ENCODE measurements around the gene NR2C2. TPM values are rescaled to one million over a fixed set of nuclear protein-coding genes. Genes with fewer than 3 reads are reported as not detected.

Gene NR2C2
- total RNA-seq, 2 donors from 2014 or later = 51.8 to 70.7 TPM

- Mint-ChIP-seq H3K9me3 (no peaks in the 10 kb centered on the region), H3K36me3 (no peaks in the 10 kb centered on the region), H3K27ac (peak overlapping the region in 1 of 2 donors; percentile 5)
- no peak for ATAC-seq
- no peak for DNase-seq (ENCODE audit: low spot score in 2 of 2)
These were observed 82.2 kb downstream of the NR2C2 start for GRCh38 chr3:15029625-15030024.

GRCh38 chr3:15032650-15033049 lies 85.3 kb downstream of the NR2C2 start:
- Mint-ChIP-seq H3K36me3 (no peaks in the 10 kb centered on the region), H3K9me3 (no peaks in the 10 kb centered on the region), H3K27ac (no peak overlapping the region)
- no peak for ATAC-seq
- no peak for DNase-seq (ENCODE audit: low spot score in 2 of 2)

- no peaks in the 10 kb centered on the region for H3K9me3 Mint-ChIP-seq
- H3K27ac Mint-ChIP-seq = no peak overlapping the region
- H3K36me3 Mint-ChIP-seq = no peaks in the 10 kb centered on the region
- DNase-seq (ENCODE audit: low spot score in 2 of 2) = no peak
- no peak for ATAC-seq
These were observed 85.7 kb downstream of the NR2C2 start for GRCh38 chr3:15033103-15033502.

GRCh38 chr3:15038306-15038705 lies 90.9 kb downstream of the NR2C2 start:
- no peaks in the 10 kb centered on the region for H3K9me3 Mint-ChIP-seq
- H3K27ac Mint-ChIP-seq = no peak overlapping the region
- no peak for ATAC-seq
- no peaks in the 10 kb centered on the region for H3K36me3 Mint-ChIP-seq
- no peak for DNase-seq (ENCODE audit: low spot score in 2 of 2)

GRCh38 chr3:15040844-15041243 lies 93.5 kb downstream of the NR2C2 start:
- ATAC-seq (no peak), DNase-seq (ENCODE audit: low spot score in 2 of 2) (no peak)
- Mint-ChIP-seq H3K36me3 (peaks cover 9 to 14% of the 10 kb centered on the region in 2 donors), H3K27ac (peak overlapping the region; percentile 34 to 47), H3K9me3 (no peaks in the 10 kb centered on the region)

- Mint-ChIP-seq H3K27ac (peak overlapping the region in 1 of 2 donors; percentile 47), H3K36me3 (peaks cover 9 to 24% of the 10 kb centered on the region in 2 donors)
These were observed 94.6 kb downstream of the NR2C2 start for GRCh38 chr3:15041950-15042349.

DNA sequence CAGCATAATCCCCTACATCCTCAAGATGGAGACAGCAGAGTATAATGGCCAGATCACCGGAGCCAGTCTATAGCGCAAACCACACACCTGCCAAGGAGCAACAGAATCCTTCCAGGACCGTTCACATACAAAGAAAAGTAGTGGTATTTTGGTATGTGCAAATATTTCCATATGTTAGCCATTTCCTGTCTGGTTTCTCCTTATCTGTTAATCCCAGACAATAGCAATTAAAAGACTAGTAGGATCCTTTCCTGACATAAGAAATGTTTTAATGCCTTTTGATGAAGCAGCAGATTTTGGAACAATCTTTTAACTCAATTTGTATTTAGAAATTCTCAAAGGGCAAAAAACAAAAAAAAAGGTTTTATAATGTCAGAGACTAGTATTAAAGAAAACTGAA lies 95.6 kb downstream of the NR2C2 start:
- H3K27ac Mint-ChIP-seq = peak overlapping the region in 1 of 2 donors; percentile 88
- H3K36me3 Mint-ChIP-seq = peaks cover 9 to 27% of the 10 kb centered on the region in 2 donors
- H3K9me3 Mint-ChIP-seq = no peaks in the 10 kb centered on the region
- DNase-seq (ENCODE audit: low spot score in 2 of 2) = no peak
- no peak for ATAC-seq

More at GRCh38 chr3:15041950-15042349, 94.6 kb downstream of the NR2C2 start:
- no peak for ATAC-seq
- DNase-seq (ENCODE audit: low spot score in 2 of 2) = no peak
- no peaks in the 10 kb centered on the region for H3K9me3 Mint-ChIP-seq

GRCh38 chr3:15043408-15044171 lies 96.2 kb downstream of the NR2C2 start:
- DNase-seq (ENCODE audit: low spot score in 2 of 2) (no peak), ATAC-seq (no peak)
- peak overlapping the region in 1 of 2 donors; percentile 76 for H3K27ac Mint-ChIP-seq
- peaks cover 9 to 27% of the 10 kb centered on the region in 2 donors for H3K36me3 Mint-ChIP-seq
- no peaks in the 10 kb centered on the region for H3K9me3 Mint-ChIP-seq

- H3K27ac Mint-ChIP-seq = peak overlapping the region; percentile 76 to 95
- ATAC-seq (no peak), DNase-seq (ENCODE audit: low spot score in 2 of 2) (no peak)
- H3K9me3 Mint-ChIP-seq = no peaks in the 10 kb centered on the region
- H3K36me3 Mint-ChIP-seq = peaks cover 9 to 27% of the 10 kb centered on the region in 2 donors
These were observed 96.9 kb downstream of the NR2C2 start for GRCh38 chr3:15044326-15044725.

DNA sequence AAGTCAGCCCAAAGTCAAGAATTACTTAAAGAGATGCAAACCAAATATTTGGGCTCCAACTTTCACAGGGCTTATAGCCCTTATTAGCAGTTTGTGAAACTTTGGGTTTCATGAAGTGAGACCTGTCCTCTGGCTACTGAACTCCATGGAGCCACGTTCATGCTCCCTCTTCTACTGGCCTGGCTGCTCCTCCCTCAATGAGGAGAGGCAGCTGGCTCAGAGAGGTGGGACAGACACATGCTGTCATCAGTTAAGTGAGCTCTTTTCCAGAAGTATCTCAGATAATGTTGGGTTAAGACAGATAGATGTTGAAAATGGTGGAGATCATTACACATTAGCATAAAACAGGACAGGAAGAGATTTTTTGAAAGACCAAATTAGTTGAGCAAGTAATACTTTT lies 98.3 kb downstream of the NR2C2 start:
- H3K27ac Mint-ChIP-seq = peak overlapping the region; percentile 33 to 76
- peaks cover 9 to 32% of the 10 kb centered on the region in 2 donors for H3K36me3 Mint-ChIP-seq
- ATAC-seq (no peak), DNase-seq (ENCODE audit: low spot score in 2 of 2) (no peak)
- H3K9me3 Mint-ChIP-seq = no peaks in the 10 kb centered on the region

GRCh38 chr3:15049584-15049983 lies 102.2 kb downstream of the NR2C2 start:
- peak overlapping the region; percentile 16 to 84 for H3K27ac Mint-ChIP-seq
- no peak for DNase-seq (ENCODE audit: low spot score in 2 of 2)
- no peak for ATAC-seq
- no peaks in the 10 kb centered on the region for H3K9me3 Mint-ChIP-seq
- H3K36me3 Mint-ChIP-seq = peaks cover 6 to 44% of the 10 kb centered on the region in 2 donors

DNA sequence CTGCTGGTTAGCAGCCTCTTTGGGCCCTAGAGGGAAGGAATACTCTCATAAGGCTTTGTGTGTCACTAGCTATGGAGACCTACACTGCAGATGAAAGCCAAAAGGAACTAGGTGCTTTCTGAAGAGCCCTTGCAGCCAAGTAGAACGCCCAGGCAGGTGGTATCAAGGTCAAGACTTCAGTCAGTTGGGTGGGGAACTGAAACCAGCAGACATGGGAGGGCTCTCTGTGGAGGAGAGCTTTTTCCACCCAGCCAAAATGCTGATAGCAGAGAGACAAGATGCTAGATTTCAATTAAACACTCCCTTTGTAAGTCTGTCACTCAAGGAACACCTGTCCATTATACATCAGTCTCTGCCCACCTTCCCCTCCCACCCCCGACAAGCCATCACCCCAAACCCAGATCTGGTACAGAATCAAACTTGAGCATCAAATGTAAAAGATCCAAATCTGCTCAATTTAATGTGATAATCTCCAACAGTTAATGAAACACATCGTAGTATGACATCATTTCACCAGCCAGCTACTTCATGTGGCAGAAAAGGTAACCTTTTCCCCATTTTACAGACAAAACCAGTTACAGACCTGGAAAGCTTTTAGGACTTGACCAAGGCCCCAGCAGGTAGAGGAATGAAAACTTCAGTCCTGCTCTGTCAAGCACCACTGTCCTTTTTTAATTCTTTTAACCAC lies 103.2 kb downstream of the NR2C2 start:
- DNase-seq (ENCODE audit: low spot score in 2 of 2) (no peak), ATAC-seq (no peak)
- peak overlapping the region; percentile 76 to 84 for H3K27ac Mint-ChIP-seq
- peaks cover 3 to 48% of the 10 kb centered on the region in 2 donors for H3K36me3 Mint-ChIP-seq
- peaks cover 0 to 7% of the 10 kb centered on the region in 2 donors for H3K9me3 Mint-ChIP-seq

DNA sequence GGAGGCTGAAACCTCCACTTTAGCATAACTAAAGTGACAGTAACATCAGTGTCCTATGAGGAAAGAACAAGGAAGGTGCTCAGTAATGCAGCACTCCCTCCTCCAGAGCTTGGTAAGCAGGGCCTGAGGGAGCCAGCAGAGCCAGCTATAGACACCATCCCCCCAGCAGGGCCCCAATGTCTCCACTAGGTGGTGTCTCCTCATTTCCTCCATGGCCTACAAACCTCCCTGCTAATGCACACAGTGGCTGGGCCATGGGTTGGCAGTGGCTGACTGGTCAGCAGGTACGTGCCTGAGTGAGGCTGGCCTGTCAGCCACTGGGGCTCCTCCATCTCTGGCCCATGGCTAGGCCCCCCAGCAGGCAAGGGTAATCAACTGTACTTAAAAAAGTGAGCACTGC lies 104.1 kb downstream of the NR2C2 start:
- ATAC-seq = peak; percentile 61 to 75
- H3K27ac Mint-ChIP-seq = peak overlapping the region; percentile 70 to 76
- DNase-seq (ENCODE audit: low spot score in 2 of 2) = peak in 1 of 2 donors; percentile 53
- H3K9me3 Mint-ChIP-seq = peaks cover 0 to 7% of the 10 kb centered on the region in 2 donors
- H3K36me3 Mint-ChIP-seq = peaks cover 0 to 45% of the 10 kb centered on the region in 2 donors

DNA sequence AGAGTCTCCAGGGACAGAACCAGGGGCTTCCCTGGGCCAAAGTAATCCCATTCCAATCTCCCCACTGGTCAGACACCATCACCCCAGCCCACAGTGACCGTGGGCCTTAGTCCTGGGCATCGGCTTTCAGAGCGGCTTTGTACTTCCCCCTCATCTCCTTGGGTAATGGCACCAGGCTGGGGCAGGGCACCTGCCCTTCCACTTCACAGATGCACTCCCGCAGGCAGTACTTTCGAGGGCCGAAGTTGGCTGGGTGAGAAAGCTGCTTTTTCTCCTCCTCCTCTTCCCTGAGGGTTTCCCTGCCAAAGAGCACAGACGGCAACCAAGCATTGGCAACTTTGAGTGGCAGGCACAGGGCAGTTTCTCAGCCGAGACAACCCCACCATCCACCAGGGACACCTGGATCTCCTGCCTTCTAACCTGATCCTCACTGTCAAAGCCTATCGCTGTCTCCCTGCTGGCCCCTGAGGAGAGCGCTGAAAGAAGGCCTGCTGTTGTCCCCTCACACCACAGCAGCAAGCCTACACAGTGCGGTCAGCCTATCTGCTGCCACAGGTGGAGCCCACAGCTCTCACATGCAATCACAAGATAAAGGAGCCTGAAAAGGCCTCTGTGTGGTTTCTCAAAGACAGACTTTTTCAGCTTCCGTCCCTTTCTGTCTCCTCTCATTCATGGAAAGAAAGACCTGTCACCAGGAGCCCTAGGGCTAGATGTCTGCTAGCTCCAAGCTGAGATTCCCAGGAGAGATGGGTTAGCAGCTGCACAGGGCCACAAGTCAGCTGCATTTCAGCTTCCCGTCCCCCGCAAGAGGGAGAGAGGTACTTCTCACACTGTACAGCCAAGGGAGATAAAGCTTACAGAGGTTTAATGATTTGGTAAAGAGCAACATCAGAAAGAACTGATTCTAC lies 105.2 kb downstream of the NR2C2 start:
- peaks cover 5 to 47% of the 10 kb centered on the region in 2 donors for H3K36me3 Mint-ChIP-seq
- H3K27ac Mint-ChIP-seq = peak overlapping the region in 1 of 2 donors; percentile 73
- no peak for DNase-seq (ENCODE audit: low spot score in 2 of 2)

GRCh38 chr3:15053541-15053940 lies 106.2 kb downstream of the NR2C2 start:
- Mint-ChIP-seq H3K27ac (peak overlapping the region in 1 of 2 donors; percentile 73), H3K9me3 (peaks cover 0 to 12% of the 10 kb centered on the region in 2 donors)
- ATAC-seq = no peak

More for the DNA sequence above, 105.2 kb downstream of the NR2C2 start:
- peaks cover 0 to 12% of the 10 kb centered on the region in 2 donors for H3K9me3 Mint-ChIP-seq
- ATAC-seq = no peak

GRCh38 chr3:15055019-15055557 lies 107.7 kb downstream of the NR2C2 start:
- ATAC-seq (peak; percentile 84 to 92), DNase-seq (ENCODE audit: low spot score in 2 of 2) (peak; percentile 58 to 59)
- H3K9me3 Mint-ChIP-seq = peaks cover 0 to 12% of the 10 kb centered on the region in 2 donors
- H3K27ac Mint-ChIP-seq = peak overlapping the region; percentile 58 to 71
- H3K36me3 Mint-ChIP-seq = peaks cover 10 to 69% of the 10 kb centered on the region in 2 donors

More at GRCh38 chr3:15053541-15053940, 106.2 kb downstream of the NR2C2 start:
- H3K36me3 Mint-ChIP-seq = peaks cover 8 to 56% of the 10 kb centered on the region in 2 donors
- DNase-seq (ENCODE audit: low spot score in 2 of 2) = no peak

Data from activated naive CD4-positive, alpha-beta T cell treated with anti-CD3 and anti-CD28 coated beads, Interleukin-2, amount 50 U/mL, for 72 hours (primary cell).